GM21825 (cell line): ENCODE results near the gene PTH1R.

Experiments
- ATAC-seq: cut with Tn5 transposase; IDR thresholded peaks from one replicate; pipeline ENCODE4 v1.9.1; 2021; ENCODE audit warnings: mild to moderate bottlenecking, moderate library complexity; ENCODE audit not compliant: unreplicated experiment

PTH1R gene

DNA sequence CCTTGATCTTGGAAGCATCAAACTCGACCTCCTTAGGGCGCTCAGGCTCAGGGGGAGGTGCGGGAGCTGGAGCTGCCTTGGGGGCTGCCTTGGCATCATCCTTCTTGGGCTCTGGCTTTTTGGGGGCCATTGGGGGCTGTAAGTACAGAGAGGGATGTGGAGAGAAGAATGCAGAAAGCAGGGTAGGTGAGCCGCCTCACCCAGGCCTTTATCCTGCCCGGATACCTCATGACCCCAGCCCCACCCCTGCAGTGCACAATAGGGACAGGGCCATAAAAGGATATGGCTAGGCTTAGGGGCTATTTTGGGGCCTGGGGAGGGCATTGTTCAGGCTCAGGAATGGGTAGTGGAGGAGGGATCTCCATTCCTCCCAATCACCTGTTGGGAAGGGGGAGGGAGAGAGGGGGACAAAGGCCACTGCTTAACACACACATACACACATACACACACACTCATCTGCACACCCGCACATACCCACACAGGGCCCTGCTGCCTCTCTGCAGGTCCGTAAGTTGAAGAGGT, 14.2 kb upstream of the PTH1R start, which contains the start of gene MYL3:
MYL3 (minus strand) TSS at position 184 of the 522 bp plus-strand sequence; CDS start at position 130, 54 bp downstream.
- no peak for ATAC-seq

- no peak for ATAC-seq
Observed at GRCh38 chr3:46864061-46864881, 13.2 kb upstream of the PTH1R start.

- ATAC-seq = no peak
Observed at GRCh38 chr3:46865031-46865507, 12.5 kb upstream of the PTH1R start.

DNA sequence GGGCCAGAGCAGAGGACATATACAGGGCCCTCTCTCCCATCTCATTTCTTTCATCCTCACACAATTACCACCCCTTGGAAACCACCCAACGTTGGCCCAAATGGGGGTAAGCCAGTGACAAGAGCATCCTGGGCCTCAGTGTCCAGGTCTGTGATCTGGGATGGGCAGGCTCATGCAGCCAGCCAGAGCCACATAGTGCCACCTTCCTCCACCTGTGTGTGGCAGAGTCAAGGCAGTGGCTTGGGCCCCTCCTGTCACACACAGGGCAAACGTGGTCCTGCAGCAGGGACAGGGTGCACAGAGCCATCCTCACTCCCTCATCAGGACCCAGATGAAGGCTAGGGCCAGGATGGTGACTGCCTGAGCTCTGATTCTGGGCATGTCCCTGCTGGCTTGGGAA, 12.0 kb upstream of the PTH1R start:
- ATAC-seq = no peak

GRCh38 chr3:46866032-46866595, 11.4 kb upstream of the PTH1R start:
- ATAC-seq = no peak

DNA sequence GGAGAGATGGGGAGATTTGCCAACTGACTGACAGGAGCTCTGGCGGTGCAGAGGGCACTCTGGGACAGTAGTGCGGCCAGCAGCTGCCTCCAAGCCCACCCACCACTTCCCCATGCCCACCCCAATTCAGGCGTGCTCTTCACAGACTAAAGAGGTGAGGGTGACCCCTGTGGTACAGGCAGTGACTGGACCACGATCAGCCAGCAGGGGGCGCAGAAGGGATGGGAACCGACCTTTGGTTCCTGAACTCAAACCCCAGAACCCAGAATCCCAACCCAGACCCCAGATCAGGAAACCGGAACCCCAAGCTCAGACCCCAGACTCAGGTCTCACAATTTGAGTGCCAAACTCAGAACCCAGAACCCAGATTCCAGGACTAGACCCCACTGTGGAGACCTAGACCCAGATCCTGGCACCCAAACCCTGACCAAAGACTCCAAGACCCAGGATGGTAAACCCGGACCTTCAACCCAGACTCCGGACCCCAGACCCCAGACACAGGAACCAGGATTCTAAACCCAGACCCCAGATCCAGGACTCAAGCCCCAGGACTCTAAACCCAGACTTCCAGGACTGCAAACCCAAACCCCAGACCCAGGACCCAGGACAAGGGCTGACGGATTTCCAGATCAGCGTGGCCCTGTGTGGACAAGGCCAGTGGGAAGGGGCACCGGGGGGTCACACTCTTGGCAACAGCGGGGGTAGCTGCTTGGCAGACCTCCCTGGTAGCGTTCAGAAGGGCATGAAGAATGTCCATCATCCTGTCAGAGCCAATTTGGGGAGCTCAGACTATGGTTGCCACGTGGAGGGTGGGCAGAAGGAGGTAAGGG, 10.6 kb upstream of the PTH1R start:
- no peak for ATAC-seq

GRCh38 chr3:46867550-46867898, 10.0 kb upstream of the PTH1R start:
- no peak for ATAC-seq

GRCh38 chr3:46868287-46868686, 9.2 kb upstream of the PTH1R start:
- no peak for ATAC-seq

- ATAC-seq = no peak
Observed at GRCh38 chr3:46868948-46869347, 8.6 kb upstream of the PTH1R start.

GRCh38 chr3:46869440-46869839, 8.1 kb upstream of the PTH1R start:
- no peak for ATAC-seq

DNA sequence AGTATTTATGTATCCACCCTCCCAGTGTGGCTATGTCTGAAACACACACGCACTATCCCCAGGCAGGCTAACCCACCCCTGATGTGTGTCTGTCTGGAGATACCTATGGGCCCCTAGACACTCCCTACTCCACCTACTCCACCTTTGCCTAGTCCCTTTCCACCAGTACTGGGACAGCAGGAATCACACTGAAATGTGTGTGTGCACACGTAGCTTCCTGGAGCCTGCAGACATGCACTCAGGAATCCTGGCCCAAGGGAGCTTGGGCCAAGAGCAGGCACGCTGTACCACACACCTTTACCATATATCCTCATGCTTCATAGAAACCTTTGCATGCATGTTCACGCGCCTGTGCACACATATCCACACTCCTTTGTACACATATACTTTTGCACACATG, 6.9 kb upstream of the PTH1R start:
- ATAC-seq = no peak

DNA sequence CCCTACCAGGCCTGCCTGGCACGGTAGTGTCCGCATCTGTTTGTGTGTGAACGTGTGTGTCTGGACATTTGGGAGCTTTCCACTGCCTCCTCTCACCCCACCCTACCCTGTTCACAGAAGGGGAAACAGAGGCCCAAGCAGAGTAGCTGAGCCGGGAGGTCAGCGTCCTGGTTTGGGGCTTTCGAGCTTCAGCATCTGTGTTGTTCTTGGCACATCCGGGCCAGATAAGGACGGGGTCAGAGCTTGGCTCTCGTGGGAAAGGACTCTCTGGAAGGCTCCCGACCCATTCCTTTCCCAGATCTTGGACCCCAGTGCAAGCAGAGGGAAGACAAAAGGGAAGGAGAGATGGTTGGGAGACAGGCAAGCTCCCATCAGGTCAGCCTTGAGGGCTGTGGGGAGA, 6.3 kb upstream of the PTH1R start:
- ATAC-seq = no peak

DNA sequence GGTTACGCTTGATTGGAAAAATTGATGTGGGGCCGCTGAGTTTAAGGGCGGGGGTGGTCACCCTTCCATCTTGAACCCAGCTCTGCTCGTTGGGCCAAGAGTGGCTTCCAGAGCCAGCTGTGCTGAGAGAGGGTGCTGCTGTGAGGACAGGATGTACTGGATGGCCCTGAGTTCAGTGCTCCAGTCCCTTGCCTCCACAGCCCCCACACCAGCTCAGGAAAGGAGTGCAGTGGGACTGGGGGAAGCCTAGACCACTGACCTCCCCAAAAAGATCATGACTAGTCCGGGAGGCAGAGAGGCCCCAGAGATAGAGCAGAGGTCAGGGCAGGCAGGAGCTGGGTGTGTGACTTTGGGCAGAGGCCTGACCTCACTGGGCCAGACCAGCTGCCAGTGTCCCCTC, 4.0 kb upstream of the PTH1R start:
- no peak for ATAC-seq

DNA sequence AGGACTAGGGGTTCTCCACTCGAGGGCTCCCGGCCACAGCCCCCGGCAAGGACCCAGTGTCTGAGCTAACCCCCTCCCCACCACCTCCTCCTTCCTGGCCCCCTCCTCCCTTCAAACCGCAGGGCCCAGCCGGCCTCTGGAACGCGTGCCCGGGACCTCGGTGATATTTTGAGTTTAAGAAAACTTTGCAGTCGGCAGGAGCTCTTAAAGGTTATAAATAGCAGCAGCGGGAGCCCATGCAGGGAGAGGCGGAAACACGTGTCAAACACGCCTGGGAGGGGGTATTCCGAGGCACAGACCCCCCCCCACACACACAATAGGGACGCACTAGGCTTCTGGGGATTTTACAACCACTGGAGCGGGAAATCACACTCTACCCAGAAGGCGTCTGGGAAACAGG, 3.1 kb upstream of the PTH1R start:
- ATAC-seq = no peak

DNA sequence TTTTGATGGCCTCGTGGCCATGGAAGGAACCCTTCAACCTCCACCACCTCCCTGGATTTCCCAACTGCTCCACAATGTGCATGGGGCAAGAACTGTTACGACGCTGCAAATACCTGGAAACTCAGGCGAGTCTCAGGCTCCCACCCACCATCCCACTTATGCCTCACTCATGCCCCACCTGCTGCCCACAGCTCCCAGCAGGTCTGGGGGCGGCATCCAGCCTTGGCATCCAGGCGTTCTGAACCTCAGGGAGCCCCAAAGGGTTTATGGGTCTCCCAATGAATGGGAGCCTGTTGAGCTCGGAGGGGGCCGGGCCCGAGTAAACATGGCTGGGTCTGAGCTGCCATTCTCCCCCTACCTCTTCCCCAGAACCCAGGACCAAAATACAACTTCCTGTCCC, 2.0 kb upstream of the PTH1R start:
- no peak for ATAC-seq

DNA sequence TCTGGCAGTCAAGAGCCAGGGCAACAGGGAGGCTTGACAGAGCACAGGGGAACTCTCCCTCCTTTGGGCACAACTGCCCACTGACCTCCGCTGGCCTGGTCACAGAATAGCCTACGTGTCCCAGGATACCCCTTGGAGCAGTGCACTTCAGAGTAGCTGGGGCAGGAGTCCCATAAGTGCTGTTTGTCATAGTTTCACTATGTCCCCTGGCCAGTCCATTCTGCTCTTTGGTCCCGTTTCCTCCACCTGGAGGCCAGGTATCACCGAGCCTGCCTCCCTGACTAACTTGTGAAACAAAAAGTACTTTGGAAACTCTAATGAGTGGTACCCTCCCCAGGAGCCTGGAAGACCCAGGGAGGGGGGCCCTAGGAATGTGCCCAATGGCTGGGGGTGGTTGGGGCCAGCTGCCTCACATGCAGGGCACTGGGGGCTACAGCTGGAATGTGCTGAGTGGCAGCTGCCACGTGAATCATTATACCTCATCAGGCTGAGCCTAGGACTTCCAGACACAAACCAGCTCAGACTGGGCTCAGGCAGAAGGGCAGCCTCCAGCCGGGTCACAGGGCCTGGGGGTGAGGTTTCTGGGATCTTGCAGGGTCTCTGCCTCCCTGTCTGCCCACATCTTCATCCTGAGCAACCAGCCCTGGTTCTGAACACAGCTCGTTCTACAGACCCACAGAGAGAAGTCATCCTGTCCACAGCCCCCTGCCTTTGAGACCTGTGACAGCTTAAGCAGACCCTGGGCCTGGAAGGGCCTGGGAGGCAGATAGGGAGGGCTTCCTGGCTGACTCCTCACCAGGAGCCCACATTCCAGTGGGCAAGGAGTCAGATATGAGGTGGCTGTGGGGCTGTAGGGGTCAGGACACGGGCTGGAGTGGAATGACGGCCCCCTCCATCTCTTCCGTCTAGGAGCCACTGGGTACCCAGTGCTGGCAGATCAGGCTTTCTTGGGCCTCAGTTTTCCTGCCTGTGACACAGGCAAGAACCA, 914 bp upstream of the PTH1R start:
- ATAC-seq = no peak

GRCh38 chr3:46878781-46879436, 1.4 kb downstream of the PTH1R start:
- peak; percentile 43 for ATAC-seq

- ATAC-seq = no peak
Observed at GRCh38 chr3:46880884-46881595, 3.5 kb downstream of the PTH1R start.
